Ramos (cell line): ENCODE data around the gene PPP1R3G.

ENCODE experiments used
- in situ Hi-C: fragments of 300-500 bp; cut with MboI; formaldehyde crosslinking; loops from one replicate; pipeline ENCODE4 v1.14.3; 2022; ENCODE audit warnings: low sequenced_read_pairs; ENCODE audit not compliant: unreplicated experiment

The PPP1R3G gene

DNA sequence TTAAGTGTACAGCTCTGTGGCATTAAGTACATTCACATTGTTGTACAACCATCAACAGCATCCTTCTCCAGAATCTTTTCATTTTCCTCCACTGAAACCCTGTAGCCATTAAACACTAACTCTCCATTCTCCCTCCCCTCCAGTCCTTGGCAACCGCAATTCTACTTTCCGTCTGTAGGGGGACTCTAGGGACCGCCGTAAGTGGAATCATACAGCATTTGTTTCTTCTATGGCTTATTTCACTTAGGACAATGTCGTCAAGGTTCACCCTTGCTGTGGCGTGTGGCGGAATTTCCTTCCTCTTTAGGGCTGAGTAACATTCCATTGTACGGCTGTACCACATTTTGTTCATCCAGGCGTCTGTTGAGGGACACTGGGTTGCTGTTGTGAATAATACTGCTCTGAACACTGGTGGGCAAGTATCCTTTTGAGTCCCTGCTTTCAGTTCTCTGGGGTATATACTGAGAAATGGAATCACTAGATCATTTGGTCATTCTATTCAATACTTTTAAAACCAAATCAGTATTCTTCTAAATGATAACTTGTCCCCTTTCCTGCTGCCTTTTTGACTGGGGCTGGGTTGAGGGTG is 50.7 kb downstream of the PPP1R3G start:
- in situ Hi-C loops: no loop called here

DNA sequence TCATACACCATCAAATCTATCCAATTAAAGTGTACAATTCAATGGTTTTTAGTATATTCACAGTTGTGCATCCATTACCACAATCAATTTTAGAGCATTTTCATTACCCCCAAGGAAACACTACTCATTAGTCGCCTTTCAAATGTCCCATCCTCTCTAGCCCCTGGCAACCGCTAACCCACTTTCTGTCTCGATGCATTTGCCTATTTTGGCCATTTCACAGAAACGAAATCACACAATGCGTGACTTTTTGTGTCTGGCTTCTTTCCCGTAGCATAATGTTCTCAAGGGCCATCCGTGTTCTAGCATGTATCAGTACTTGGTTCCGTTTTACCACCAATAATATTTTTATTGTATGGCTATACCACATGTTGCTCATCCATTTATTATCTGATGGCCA is 51.7 kb downstream of the PPP1R3G start:
- in situ Hi-C loops: no loop called here
